GM13976 (cell line): Measurements from ENCODE around the gene RHOT2.

Experiments
- DNase-seq: peaks from one replicate; pipeline ENCODE4 v3.0.0; 2012; ENCODE audit warnings: low spot score
- CTCF ChIP-seq: IDR thresholded peaks from 2 replicates; pipeline ENCODE4 v1.5.1; 2012; ENCODE audit warnings: borderline replicate concordance, mild to moderate bottlenecking; ENCODE audit not compliant: insufficient read depth; ENCODE audit errors: extremely low read depth, missing control alignments, control extremely low read depth
- in situ Hi-C: fragments of 300-500 bp; cut with MboI; formaldehyde crosslinking; loops from one replicate; pipeline ENCODE4 v1.12.0; 2022; ENCODE audit warnings: low sequenced_read_pairs, mixed read lengths, inconsistent platforms; ENCODE audit not compliant: unreplicated experiment

Gene RHOT2

DNA sequence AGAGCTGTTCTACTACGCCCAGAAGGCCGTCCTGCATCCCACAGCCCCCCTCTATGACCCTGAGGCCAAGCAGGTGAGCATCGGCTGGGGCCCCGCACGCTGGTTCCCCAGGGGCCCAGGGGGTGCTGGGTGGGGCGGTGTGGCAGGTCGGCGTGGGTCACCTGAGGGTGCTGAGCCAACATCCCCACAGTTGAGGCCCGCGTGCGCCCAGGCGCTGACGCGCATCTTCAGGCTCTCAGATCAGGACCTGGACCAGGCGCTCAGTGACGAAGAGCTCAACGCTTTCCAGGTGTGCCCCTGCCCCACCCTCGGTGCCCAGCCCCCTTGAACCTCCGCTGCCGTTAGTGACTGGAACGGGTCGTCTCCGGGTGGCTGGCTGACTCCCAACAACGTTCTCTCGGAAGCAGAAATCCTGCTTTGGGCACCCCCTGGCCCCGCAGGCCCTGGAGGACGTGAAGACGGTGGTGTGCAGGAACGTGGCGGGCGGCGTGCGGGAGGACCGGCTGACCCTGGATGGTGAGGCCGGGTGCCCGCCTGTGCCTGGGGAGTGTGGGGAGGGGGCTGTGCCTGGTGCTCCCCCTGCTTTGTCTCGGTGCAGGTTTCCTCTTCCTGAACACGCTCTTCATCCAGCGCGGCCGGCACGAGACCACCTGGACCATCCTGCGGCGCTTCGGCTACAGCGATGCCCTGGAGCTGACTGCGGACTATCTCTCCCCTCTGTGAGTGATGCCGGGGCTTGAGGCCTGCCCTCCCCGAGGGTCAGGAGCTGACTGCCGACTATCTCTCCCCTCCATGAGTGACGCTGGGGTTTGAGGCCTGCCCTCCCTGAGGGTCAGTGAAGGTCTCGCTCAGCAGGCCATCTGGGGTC is 2.8 kb downstream of the RHOT2 start:
- in situ Hi-C loops = no loop called here
- DNase-seq = no peak
- no peak for TF ChIP-seq CTCF

GRCh38 chr16:671353-672131 is 3.6 kb downstream of the RHOT2 start:
- in situ Hi-C loops = no loop called here
- no peak for TF ChIP-seq CTCF

DNA sequence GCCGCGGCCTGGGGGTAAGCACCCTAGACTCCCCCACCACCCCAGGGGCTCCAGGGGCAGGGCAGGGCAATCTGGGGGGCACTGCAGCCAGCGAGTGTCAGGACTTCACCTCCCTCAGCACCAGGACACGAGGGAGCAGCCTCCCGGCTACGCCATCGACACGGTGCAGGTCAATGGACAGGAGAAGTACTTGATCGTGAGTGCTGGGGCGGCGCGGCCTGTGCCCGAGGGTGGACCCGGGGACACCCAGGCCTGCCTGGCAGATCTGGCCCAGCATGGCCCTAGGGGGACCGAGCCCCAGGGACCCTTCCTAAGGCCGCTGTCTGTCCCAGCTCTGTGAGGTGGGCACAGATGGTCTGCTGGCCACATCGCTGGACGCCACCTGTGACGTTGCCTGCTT is 4.4 kb downstream of the RHOT2 start:
- in situ Hi-C loops = no loop called here
- TF ChIP-seq CTCF = no peak

More at GRCh38 chr16:671353-672131, 3.6 kb downstream of the RHOT2 start:
- no peak for DNase-seq

DNA sequence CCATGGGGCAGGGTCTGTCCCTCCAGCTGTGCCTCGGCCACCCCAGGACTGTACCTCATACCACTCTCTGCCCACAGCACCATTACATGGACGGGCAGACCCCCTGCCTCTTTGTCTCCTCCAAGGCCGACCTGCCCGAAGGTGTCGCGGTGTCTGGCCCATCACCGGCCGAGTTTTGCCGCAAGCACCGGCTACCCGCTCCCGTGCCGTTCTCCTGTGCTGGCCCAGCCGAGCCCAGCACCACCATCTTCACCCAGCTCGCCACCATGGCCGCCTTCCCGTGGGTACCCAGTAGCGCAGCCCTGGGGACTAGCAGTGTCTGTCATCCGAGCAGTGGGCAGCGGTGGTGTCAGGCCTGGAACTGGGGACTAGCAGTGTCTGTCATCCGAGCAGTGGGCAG is 4.9 kb downstream of the RHOT2 start:
- DNase-seq = no peak
- in situ Hi-C loops = no loop called here
- TF ChIP-seq CTCF = no peak

More for the DNA sequence above, 4.4 kb downstream of the RHOT2 start:
- DNase-seq = no peak

- no peak for DNase-seq
- TF ChIP-seq CTCF = no peak
- in situ Hi-C loops = no loop called here
Measured at GRCh38 chr16:673399-673991, 5.6 kb downstream of the RHOT2 start.

- TF ChIP-seq CTCF = no peak
- DNase-seq = no peak
- in situ Hi-C loops = no loop called here
Measured at GRCh38 chr16:674214-674881, 6.4 kb downstream of the RHOT2 start.
